SJSA1 (cell line): Measurements from ENCODE around the gene TUBB8B. TPM values are rescaled to one million over a fixed set of nuclear protein-coding genes. Genes with fewer than 3 reads are reported as not detected.
"Not testable (repeated sequence)": the region's sequence is repeated elsewhere in the genome, so short reads cannot be mapped to it uniquely, and the experiment has no call there.

Experiments
- DNase-seq, 2 experiments: peaks; one replicate each; pipeline ENCODE4 v3.0.0-alpha.2; 2015 to 2020; ENCODE audit warnings: low spot score in 2 of 2, low read depth in 1 of 2
- H3K27ac ChIP-seq: fragments of 250-450 bp; sonication (Bioruptor Pico); 2 replicates; pipeline ENCODE4 v1.5.1; 2020; ENCODE audit warnings: mild to moderate bottlenecking, moderate library complexity
- H3K27me3 ChIP-seq: fragments of 250-450 bp; sonication (Bioruptor Pico); replicated peaks from 2 replicates; pipeline ENCODE4 v1.5.1; 2020; ENCODE audit warnings: mild to moderate bottlenecking, moderate library complexity
- H3K36me3 ChIP-seq: fragments of 250-450 bp; sonication (Bioruptor Pico); 2 replicates; pipeline ENCODE4 v1.5.1; 2020; ENCODE audit warnings: mild to moderate bottlenecking
- H3K4me1 ChIP-seq: fragments of 250-450 bp; sonication (Bioruptor Pico); replicated peaks from 2 replicates; pipeline ENCODE4 v1.6.1; 2021; ENCODE audit warnings: mild to moderate bottlenecking
- H3K4me3 ChIP-seq: fragments of 250-450 bp; sonication (Bioruptor Pico); 2 replicates; pipeline ENCODE4 v1.5.1; 2020; ENCODE audit warnings: mild to moderate bottlenecking
- H3K9me3 ChIP-seq: fragments of 250-450 bp; sonication (Bioruptor Pico); replicated peaks from 2 replicates; pipeline ENCODE4 v1.5.1; 2020; ENCODE audit warnings: mild to moderate bottlenecking
- total RNA-seq: library from RNA; depleted of rRNA; stranded (reverse); fragments of >200 nt; shearing (Covaris generic); gene quantifications from 2 replicates; pipeline ENCODE4 v1.2.3, GENCODE V29; 2014; rRNA removed

The TUBB8B gene
- total RNA-seq, result 1.1 and 3.9 TPM in 2 replicates

DNA sequence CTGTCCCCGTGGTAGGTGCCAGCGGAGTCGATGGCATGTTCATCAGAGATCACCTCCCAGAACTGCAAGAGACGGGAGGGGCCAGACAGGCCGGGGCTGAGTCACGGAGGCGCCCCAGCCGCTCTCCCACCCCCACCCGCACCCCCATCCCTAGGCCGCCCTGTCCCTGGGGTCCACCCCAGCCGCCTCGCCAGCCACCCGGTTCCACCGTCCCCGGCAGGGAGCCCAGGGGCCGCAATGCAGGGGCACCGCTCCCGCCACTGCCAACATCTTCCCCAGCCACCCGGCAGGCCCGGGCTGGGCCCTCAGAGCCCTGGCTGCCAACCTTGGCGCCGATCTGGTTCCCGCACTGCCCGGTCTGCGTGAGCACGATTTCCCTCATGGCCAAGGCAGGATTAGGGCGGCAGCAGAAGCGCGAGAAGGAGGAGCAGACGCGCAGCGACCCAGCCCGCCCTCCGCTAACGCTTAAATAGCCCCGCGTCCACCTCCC, at the start of gene TUBB8B:
Gene TUBB8B, minus strand, starts transcription at position 440 of the 490 bp plus-strand sequence. Its CDS starts 58 bp downstream, at position 382.
- H3K36me3 ChIP-seq, H3K27me3 ChIP-seq, DNase-seq, H3K9me3 ChIP-seq, H3K4me1 ChIP-seq, H3K27ac ChIP-seq, H3K4me3 ChIP-seq: not testable (repeated sequence)

DNA sequence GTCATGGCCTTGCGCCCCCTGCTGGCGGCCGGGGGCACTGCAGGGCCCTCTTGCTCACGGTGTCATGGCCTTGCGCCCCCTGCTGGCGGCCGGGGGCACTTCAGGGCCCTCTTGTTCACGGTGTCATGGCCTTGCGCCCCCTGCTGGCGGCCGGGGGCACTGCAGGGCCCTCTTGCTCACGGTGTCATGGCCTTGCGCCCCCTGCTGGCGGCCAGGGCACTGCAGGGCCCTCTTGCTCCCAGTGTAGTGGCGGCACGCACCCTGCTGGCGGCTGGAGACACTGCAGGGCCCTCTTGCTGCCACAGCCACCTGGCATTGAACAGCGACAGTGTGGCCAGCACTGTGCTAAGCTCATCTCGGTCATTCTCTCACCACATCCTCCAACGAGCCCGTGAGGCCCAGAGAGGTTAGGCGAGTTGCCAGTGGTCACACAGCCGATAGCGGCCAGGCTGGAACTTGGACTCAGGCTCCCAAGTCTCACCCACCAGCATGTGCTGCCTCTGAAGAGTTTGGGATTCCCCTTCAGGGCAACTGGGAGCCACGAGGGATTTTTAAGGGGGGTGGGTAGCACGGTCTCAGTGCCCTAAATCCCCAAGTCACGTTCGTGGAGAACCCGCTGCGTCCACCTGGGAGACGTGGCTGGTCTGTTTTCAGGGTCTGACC, 48.0 kb upstream of the TUBB8B start:
- not testable (repeated sequence) for H3K4me3 ChIP-seq, H3K4me1 ChIP-seq, H3K27ac ChIP-seq, H3K27me3 ChIP-seq, H3K9me3 ChIP-seq, H3K36me3 ChIP-seq, DNase-seq

DNA sequence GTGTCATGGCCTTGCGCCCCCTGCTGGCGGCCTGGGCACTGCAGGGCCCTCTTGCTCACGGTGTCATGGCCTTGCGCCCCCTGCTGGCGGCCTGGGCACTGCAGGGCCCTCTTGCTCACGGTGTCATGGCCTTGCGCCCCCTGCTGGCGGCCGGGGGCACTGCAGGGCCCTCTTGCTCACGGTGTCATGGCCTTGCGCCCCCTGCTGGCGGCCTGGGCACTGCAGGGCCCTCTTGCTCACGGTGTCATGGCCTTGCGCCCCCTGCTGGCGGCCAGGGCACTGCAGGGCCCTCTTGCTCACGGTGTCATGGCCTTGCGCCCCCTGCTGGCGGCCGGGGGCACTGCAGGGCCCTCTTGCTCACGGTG, 47.3 kb upstream of the TUBB8B start:
- not testable (repeated sequence) for H3K4me3 ChIP-seq, H3K4me1 ChIP-seq, H3K27me3 ChIP-seq, H3K9me3 ChIP-seq, H3K27ac ChIP-seq, DNase-seq, H3K36me3 ChIP-seq

DNA sequence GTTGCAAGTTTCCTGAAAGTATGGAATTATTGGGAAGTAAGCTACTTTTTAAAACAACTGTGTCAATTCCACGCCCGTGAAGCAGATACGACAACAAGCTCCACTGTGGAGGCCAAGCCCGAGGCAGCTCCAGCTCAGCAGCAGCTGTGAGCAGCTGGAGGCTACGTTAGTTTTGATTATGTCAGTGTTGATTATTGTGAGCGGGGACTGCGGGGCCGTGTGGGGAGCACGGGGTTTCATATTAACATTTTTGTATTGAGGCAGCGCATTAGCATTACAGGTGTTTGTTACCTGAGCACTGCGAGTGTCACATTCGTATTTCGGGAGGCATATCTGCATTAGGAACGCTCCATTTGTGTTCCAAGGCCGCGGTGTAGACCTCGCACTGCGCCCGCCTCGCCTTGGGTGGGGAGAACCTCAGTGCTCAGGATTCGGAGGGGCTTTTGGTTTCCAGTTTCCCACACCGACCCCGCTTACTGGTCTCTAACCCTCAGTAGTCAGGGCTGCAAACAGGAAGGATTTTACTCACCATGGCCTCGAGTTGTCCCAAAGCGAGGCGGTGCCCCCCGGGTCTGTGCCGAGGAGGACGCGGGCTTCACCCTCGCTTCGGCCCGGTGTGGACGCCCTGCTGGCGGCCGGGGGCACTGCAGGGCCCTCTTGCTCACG, 46.8 kb upstream of the TUBB8B start:
- not testable (repeated sequence) for H3K36me3 ChIP-seq, H3K9me3 ChIP-seq, H3K27me3 ChIP-seq, H3K4me1 ChIP-seq, DNase-seq, H3K27ac ChIP-seq, H3K4me3 ChIP-seq

DNA sequence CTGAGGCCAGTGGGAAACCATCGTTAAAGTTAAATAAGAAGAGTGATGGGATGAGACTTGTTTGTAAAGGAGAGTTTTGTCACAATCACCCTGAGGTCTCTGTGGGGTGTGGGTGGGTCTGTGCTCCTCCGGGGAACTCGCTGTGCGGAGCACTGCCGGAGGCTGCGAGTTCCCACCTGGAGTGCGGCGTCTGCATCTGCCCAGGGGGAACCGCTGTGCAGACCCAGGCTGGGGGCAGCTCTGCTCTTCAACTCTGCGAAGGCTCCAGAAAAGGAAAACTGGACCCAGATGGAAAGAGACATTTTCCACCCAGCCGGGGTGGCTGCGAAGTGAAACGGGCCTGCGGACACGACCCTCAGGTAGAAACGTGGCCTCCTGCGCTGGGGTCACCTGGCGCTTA, 46.2 kb upstream of the TUBB8B start:
- not testable (repeated sequence) for H3K27me3 ChIP-seq, H3K4me3 ChIP-seq, H3K27ac ChIP-seq, H3K36me3 ChIP-seq, DNase-seq, H3K4me1 ChIP-seq, H3K9me3 ChIP-seq

DNA sequence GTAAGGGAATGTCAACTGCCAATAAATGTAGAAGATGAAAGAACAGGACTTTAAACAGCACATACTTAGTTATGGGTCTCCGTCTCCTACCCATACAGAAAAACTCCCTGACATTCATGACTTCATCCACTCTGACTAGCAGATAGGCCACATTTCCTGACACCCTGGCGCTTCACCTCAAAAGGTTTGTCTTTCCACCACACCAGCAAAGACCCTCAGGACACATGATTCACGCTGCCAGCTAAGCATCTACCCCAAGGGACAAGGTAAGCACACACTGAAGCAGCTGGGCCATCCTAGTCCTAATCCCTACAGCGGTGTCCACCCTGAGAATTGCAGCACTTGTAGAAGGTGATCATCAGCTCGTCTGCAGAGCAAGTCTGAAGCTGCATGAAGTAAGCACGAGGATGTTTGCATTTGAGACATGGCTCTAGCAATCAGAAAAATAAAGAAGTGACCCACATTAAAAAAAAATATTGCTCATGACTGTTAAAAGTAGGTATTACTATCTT, 44.5 kb upstream of the TUBB8B start:
- DNase-seq, H3K27me3 ChIP-seq, H3K36me3 ChIP-seq, H3K9me3 ChIP-seq, H3K27ac ChIP-seq, H3K4me1 ChIP-seq, H3K4me3 ChIP-seq: not testable (repeated sequence)

DNA sequence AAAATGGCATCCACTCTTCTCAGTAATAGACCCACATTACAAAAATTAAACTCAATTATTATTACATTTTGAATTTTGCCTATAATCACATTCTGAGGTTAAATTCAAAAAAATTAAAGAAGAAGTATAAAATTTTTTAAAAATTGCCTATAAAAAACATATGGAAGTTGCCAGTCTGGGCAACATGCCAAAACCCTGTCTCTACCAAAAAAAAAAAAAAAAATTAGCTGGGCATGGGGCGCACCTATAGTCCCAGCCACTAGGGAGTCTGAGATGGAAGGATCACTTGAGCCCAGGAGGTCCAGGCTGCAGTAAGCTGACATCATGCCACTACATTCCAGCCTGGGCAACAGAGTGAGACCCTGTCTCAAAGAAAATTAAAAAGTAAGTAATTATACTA, 42.1 kb upstream of the TUBB8B start:
- H3K36me3 ChIP-seq, H3K4me1 ChIP-seq, H3K9me3 ChIP-seq, H3K27me3 ChIP-seq, H3K4me3 ChIP-seq, DNase-seq, H3K27ac ChIP-seq: not testable (repeated sequence)

DNA sequence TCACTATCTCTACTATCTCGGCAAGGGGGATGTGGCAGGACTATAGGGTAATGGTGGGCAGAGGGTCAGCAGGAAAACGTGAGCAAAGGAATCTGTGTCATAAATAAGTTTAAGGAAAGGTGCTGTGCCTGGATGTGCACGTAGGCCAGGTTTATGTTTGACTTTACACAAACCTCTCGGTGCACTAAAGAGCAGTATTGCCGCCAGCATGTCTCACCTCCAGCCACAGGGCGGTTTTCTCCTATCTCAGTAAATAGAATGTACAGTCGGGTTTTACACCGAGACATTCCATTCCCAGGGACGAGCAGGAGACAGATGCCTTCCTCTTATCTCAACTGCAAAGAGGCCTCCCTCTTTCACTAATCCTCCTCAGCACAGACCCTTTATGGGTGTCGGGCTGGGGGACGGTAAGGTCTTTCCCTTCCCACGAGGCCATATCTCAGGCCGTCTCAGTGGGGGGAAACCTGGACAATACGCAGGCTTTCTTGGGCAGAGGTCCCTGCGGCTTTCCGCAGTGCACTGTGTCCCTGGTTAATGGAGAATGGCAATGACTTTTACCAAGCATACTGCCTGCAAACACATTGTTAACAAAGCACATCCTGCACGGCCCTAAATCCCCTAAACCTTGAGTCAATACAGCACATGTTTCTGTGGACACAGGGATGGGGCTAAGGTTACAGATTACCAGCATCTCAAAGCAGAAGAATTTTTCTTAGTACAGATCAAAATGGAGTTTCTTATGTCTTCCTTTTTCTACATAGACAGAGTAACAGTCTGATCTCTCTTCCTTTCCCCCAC, 41.2 kb upstream of the TUBB8B start:
- H3K27ac ChIP-seq, DNase-seq, H3K4me1 ChIP-seq, H3K4me3 ChIP-seq, H3K36me3 ChIP-seq, H3K9me3 ChIP-seq, H3K27me3 ChIP-seq: not testable (repeated sequence)

DNA sequence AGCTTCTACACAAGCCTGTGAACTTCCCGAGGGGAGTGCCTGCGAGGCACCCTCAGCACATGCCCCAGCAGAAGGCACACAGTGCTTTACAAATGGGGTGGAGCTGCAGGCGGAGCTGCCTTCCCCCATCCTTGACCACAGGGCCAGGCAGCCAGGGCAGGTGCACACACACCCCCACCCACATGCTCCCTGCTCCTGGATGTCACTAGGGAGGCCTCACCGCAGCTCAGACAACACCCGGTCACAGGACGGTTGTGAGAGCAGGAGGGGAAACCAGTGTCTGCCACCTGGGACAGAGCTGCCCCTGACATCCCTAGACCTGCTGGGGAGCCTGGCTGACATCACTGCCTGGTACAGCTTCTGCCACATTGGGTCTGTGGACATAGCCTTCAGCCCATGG, 39.7 kb upstream of the TUBB8B start:
- not testable (repeated sequence) for H3K4me1 ChIP-seq, H3K36me3 ChIP-seq, H3K9me3 ChIP-seq, H3K4me3 ChIP-seq, H3K27ac ChIP-seq, H3K27me3 ChIP-seq, DNase-seq

DNA sequence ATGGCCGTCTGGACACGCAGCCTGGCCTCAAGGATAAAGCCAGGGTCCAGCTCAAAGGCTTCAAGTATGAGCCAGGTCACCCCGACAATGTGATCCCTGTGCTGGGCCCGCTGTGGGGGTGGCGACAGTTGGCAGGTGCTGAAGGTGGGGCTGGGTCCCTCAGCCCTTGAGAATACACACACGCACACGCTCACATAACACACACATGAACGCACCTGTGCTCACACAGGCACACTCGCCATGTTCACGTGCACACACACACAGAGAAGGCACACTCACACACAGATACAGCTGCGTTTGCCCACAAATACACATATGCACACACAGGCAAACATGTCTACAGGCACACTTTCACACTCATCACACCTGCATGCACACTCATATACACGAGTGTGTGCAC, 35.4 kb upstream of the TUBB8B start:
- not testable (repeated sequence) for H3K4me1 ChIP-seq, H3K36me3 ChIP-seq, DNase-seq, H3K4me3 ChIP-seq, H3K27ac ChIP-seq, H3K27me3 ChIP-seq, H3K9me3 ChIP-seq

DNA sequence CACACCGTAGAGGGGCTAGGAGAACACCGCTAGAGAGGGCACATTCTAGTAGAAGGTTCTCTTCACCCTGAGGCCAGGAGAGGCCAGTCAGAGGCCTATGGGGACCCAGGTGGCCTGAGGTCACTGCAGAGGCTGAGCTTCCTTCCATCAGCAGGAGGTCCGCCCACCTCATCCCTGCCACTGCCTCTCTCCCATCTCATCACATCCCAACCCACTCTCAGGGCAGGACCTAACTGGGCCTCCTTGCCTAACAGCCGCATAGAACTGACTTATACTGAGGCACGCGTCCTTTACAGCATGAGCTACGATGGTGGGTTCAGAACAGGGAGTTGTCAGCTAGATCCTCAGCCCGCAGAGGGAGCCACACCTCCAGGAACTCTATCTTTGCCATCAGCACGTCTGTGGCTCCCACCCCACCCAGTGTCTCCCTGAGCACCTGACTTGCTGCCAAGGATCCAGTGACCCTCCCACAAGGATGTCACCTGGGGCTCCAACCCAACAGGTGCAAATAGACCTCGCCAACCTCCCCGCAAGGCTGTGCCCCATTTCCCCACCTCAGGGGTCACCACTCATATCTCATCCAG, 33.3 kb upstream of the TUBB8B start:
- not testable (repeated sequence) for H3K4me1 ChIP-seq, H3K9me3 ChIP-seq, H3K27me3 ChIP-seq, H3K4me3 ChIP-seq, H3K36me3 ChIP-seq, H3K27ac ChIP-seq, DNase-seq

DNA sequence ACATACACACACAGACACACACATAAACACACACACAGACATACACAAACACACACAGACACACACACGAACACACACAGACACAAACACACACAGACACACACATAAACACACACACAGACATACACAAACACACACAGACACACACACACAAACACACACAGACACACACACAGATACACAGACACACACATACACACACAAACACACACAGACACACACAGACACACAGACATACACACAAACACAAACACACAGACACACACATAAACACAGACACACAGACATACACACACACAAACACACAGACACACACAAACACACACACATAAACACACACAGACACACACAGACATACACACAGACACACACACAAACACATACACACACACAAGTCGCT, 31.5 kb upstream of the TUBB8B start:
- not testable (repeated sequence) for H3K27ac ChIP-seq, DNase-seq, H3K9me3 ChIP-seq, H3K4me3 ChIP-seq, H3K27me3 ChIP-seq, H3K4me1 ChIP-seq, H3K36me3 ChIP-seq

DNA sequence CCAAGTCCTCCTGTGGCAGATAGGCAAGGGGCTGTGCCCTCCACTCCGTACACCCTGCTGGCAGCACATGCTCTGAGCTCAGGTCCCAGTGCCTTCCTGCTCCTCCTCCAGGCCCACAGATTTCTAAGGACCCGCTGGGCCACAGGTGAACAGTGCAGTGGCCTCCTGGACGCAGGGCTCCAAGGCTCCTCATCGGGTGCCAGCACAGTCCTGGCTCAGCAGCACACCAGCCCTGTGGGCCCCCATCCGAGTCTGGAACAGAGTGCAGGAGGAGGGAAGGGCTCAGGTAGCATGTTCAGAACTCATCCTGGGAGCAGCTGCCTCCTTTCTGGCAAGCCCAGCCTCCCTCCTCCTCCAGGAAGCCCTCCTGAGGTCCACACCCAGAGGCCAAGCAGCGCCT, 30.8 kb upstream of the TUBB8B start:
- H3K27me3 ChIP-seq, H3K4me3 ChIP-seq, H3K4me1 ChIP-seq, DNase-seq, H3K36me3 ChIP-seq, H3K27ac ChIP-seq, H3K9me3 ChIP-seq: not testable (repeated sequence)
